OCI-LY3 (cell line): ENCODE data around the gene P2RX3.
A peak's percentile ranks its signal among the peaks of the same experiment; 100 is the strongest.

ENCODE experiments used
- H2AFZ ChIP-seq: fragments of 200-600, 300-600 bp; shearing (Covaris generic); 2 replicates; pipeline ENCODE4 v1.6.0; 2014; ENCODE audit warnings: antibody characterized with exemption, low read depth, low read length
- H3K27ac ChIP-seq: fragments of 200-600, 300-600 bp; sonication (generic); 2 replicates; pipeline ENCODE4 v1.5.1; 2014; ENCODE audit warnings: mild to moderate bottlenecking, low read length, moderate library complexity, mixed read lengths
- H3K27me3 ChIP-seq: fragments of 200-600, 300-600 bp; sonication (generic); 2 replicates; pipeline ENCODE4 v1.6.1; 2014; ENCODE audit warnings: low read depth, low read length, mixed read lengths
- H3K36me3 ChIP-seq: fragments of 200-600, 300-600 bp; sonication (generic); replicated peaks from 2 replicates; pipeline ENCODE3; 2014; ENCODE audit warnings: low read depth, low read length, mixed read lengths
- H3K4me1 ChIP-seq: fragments of 300-600, 200-600 bp; sonication (generic); 2 replicates; pipeline ENCODE4 v1.6.1; 2014; ENCODE audit warnings: low read length, mixed read lengths
- H3K4me2 ChIP-seq: fragments of 200-600, 300-600 bp; sonication (generic); 2 replicates; pipeline ENCODE4 v1.6.1; 2014; ENCODE audit warnings: low read length, mixed read lengths
- H3K4me3 ChIP-seq: fragments of 300-600, 200-600 bp; sonication (generic); 2 replicates; pipeline ENCODE4 v1.5.1; 2014; ENCODE audit warnings: antibody characterized with exemption, mild to moderate bottlenecking, low read length, moderate library complexity
- H3K79me2 ChIP-seq: fragments of 300-600, 200-600 bp; shearing (Covaris generic); 2 replicates; pipeline ENCODE4 v1.6.1; 2014; ENCODE audit warnings: mild to moderate bottlenecking, low read length, mixed read lengths
- H3K9ac ChIP-seq: fragments of 300-600, 200-600 bp; shearing (Covaris generic); 2 replicates; pipeline ENCODE4 v1.6.0; 2014; ENCODE audit warnings: mild to moderate bottlenecking, low read length, moderate library complexity
- H3K9me3 ChIP-seq: fragments of 200-600, 300-600 bp; shearing (Covaris generic); 2 replicates; pipeline ENCODE4 v1.6.1; 2014; ENCODE audit warnings: low read length, mixed read lengths; ENCODE audit not compliant: insufficient read depth
- H4K20me1 ChIP-seq: fragments of 200-600, 300-600 bp; sonication (generic); 2 replicates; pipeline ENCODE4 v1.6.1; 2016; ENCODE audit warnings: low read length, mixed read lengths; ENCODE audit not compliant: insufficient read depth
- EZH2phosphoT487 ChIP-seq: fragments of 200-600 bp; shearing (Covaris generic); IDR thresholded peaks from 2 replicates; pipeline ENCODE4 v1.6.1; 2018; ENCODE audit warnings: antibody characterized with exemption, mixed run types, low read depth
- TF ChIP-seq, protein P1 (sequence below): fragments of 200-600, 300-600 bp; sonication (generic); IDR thresholded peaks from 2 replicates; pipeline ENCODE4 v1.5.1; 2014; ENCODE audit warnings: antibody characterized with exemption, low read length, low read depth

Gene P2RX3

DNA sequence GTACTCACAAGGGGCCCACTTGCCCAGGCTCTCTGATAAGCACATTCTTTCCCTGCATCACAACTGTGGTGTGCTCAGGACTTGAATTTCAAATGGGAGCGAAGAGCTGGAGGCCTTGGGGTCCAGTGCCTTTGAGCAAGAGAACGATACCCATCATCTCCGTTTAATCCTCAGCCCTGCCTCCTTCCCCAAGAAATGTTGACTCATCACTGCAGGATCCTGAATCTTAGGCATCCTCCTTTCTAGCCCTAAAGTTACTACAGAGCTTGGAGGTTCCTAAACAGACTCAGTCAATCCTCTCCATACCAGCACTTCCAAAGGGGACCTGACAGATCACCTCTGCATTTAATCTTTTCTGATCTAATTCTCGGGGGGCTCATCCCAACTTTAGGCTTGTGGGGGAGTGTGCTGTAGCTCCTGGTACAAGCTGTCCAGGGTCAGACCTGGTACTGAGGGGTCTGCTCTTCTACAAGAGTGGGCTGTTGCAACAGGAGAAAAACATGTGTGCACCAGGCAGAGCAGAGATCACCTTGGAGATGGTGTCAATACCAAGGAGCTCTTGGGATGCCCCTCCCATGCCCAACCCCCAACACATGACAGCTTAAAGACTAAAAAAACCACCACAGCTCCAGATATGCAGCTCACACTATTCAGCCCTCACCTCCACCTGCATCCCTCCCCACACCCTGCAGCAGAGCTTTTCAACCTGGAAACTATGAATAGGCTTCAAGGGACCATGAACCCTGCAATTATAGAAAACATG, 56.2 kb downstream of the P2RX3 start:
- H3K79me2 ChIP-seq, result no peaks in the 10 kb centered on the region
- H3K36me3 ChIP-seq, result peaks cover 3% of the 10 kb centered on the region
- no peak overlapping the region for H3K9ac ChIP-seq
- no peaks in the 10 kb centered on the region for H3K9me3 ChIP-seq
- no peak overlapping the region for H3K27ac ChIP-seq
- H3K4me1 ChIP-seq, result peaks cover 19% of the 10 kb centered on the region
- TF ChIP-seq, protein P1, sequence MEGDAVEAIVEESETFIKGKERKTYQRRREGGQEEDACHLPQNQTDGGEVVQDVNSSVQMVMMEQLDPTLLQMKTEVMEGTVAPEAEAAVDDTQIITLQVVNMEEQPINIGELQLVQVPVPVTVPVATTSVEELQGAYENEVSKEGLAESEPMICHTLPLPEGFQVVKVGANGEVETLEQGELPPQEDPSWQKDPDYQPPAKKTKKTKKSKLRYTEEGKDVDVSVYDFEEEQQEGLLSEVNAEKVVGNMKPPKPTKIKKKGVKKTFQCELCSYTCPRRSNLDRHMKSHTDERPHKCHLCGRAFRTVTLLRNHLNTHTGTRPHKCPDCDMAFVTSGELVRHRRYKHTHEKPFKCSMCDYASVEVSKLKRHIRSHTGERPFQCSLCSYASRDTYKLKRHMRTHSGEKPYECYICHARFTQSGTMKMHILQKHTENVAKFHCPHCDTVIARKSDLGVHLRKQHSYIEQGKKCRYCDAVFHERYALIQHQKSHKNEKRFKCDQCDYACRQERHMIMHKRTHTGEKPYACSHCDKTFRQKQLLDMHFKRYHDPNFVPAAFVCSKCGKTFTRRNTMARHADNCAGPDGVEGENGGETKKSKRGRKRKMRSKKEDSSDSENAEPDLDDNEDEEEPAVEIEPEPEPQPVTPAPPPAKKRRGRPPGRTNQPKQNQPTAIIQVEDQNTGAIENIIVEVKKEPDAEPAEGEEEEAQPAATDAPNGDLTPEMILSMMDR, result no peak
- TF ChIP-seq EZH2phosphoT487, result no peak
- H3K4me3 ChIP-seq, result no peak overlapping the region
- no peaks in the 10 kb centered on the region for H4K20me1 ChIP-seq
- no peaks in the 10 kb centered on the region for H3K27me3 ChIP-seq
- H2AFZ ChIP-seq, result no peak overlapping the region
- H3K4me2 ChIP-seq, result no peak overlapping the region

DNA sequence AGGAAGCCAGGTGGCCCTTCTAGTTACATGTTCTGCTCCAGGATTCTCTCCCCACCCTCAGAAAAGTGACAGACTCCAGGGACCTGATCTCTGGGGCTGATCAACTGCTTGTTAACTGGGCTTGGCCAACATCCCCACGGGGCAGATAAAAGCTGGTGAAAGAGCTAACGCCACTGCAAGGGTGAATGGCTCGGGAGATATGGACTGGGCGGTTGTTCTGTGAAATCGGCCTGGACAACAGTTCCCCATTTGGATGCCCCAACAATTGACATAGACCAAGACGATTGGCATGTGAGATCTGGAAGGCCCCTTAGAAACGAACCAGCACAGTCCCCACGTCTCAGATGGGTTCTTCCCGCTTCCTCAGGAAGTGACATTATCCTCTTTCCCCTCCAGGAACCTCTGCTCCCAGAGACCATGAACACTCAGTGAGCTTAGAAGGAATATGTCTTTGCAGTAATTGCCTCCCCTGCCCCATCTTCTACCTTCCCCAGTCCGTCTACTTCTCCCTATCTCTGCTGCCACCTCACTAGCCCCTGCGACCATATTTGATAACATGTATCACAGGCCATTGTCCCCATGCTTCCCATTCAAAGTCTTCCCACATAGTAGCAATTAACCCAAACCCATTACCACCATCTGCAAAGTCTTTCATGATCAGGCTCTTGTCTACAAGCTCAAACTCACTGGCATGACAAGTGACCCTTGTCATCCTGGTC, 57.9 kb downstream of the P2RX3 start:
- no peaks in the 10 kb centered on the region for H4K20me1 ChIP-seq
- H2AFZ ChIP-seq, result no peak overlapping the region
- no peaks in the 10 kb centered on the region for H3K79me2 ChIP-seq
- TF ChIP-seq, protein P1, result no peak
- no peak for TF ChIP-seq EZH2phosphoT487
- no peaks in the 10 kb centered on the region for H3K9me3 ChIP-seq
- peaks cover 3% of the 10 kb centered on the region for H3K36me3 ChIP-seq
- no peak overlapping the region for H3K4me2 ChIP-seq
- H3K4me1 ChIP-seq, result peaks cover 19% of the 10 kb centered on the region
- no peak overlapping the region for H3K27ac ChIP-seq
- no peak overlapping the region for H3K9ac ChIP-seq
- no peak overlapping the region for H3K4me3 ChIP-seq
- H3K27me3 ChIP-seq, result no peaks in the 10 kb centered on the region

DNA sequence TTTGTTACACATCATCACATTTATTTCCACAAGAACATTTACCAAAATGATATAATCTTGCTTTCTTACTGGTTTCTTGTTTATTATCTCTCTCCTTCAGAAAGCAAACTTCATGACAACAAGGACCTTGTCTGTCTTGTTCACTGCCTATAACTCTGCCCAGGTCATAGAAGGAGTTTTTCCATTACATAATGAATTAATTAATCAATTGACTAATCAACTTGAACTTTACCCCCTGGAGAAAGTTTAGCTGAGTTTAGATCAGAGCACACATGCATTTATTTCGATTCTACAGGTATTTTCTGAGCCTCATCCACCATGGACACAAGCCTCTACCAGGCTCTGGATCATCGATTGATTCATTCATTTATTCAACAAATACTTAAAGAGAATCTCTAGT, 58.6 kb downstream of the P2RX3 start:
- TF ChIP-seq EZH2phosphoT487, result no peak
- TF ChIP-seq, protein P1, result no peak
- no peaks in the 10 kb centered on the region for H3K79me2 ChIP-seq
- no peaks in the 10 kb centered on the region for H3K27me3 ChIP-seq
- no peak overlapping the region for H3K27ac ChIP-seq
- no peak overlapping the region for H3K4me2 ChIP-seq
- no peak overlapping the region for H3K4me3 ChIP-seq
- peaks cover 7% of the 10 kb centered on the region for H3K36me3 ChIP-seq
- peaks cover 19% of the 10 kb centered on the region for H3K4me1 ChIP-seq
- no peaks in the 10 kb centered on the region for H3K9me3 ChIP-seq
- no peak overlapping the region for H2AFZ ChIP-seq
- no peak overlapping the region for H3K9ac ChIP-seq
- H4K20me1 ChIP-seq, result no peaks in the 10 kb centered on the region

DNA sequence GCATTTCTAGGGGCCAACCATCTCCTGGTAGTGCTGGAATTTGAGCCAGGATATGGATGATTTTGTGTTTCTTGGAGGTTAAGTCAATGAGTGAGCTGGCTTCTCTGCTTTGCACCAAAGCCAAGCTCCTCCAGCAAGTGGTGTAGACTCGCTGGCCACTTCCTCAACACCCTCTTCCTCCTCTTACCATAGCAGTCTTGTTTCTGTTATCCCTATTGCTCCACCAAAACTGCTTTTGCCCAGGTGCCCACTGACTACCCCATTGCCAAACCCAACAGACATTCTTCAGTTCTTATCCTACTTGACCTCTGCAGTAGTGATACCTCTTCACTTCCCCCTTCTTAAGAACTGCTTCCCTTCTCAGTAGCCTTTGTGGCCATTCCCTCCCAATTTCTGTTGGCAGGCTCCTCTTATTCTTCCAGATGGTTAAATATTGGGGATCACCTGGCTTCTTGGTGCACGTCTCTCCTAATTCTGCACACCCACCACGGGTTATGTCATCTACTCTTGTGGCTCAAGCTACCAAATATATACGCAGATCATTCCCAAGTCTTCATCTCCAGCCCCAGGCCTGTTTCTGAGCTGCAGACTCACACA, 59.3 kb downstream of the P2RX3 start:
- H3K27ac ChIP-seq, result peak overlapping the region; percentile 7; the same call in 1 of the 2 replicates
- no peak overlapping the region for H3K4me3 ChIP-seq
- H4K20me1 ChIP-seq, result no peaks in the 10 kb centered on the region
- H2AFZ ChIP-seq, result no peak overlapping the region
- H3K36me3 ChIP-seq, result peaks cover 12% of the 10 kb centered on the region
- peak overlapping the region; percentile 31 for H3K4me2 ChIP-seq
- no peak for TF ChIP-seq EZH2phosphoT487
- TF ChIP-seq, protein P1, result no peak
- peaks cover 19% of the 10 kb centered on the region for H3K4me1 ChIP-seq
- H3K9ac ChIP-seq, result no peak overlapping the region
- no peaks in the 10 kb centered on the region for H3K79me2 ChIP-seq
- no peaks in the 10 kb centered on the region for H3K27me3 ChIP-seq
- H3K9me3 ChIP-seq, result no peaks in the 10 kb centered on the region
